Measurements from ENCODE around the gene YJEFN3.

The YJEFN3 gene

GRCh38 chr19:19538061-19538784 lies 9.5 kb downstream of the YJEFN3 start, which contains the start of gene CILP2:
Gene CILP2 (plus strand): TSS chr19:19538265. CDS start chr19:19538350, 85 bp downstream.
- DNase-seq (ENCODE audit: low read depth, low spot score): no peak

GRCh38 chr19:19538785-19539166 lies 10.1 kb downstream of the YJEFN3 start:
- no peak for DNase-seq (ENCODE audit: low read depth, low spot score)

- DNase-seq (ENCODE audit: low read depth, low spot score): no peak
These were observed 11.0 kb downstream of the YJEFN3 start for GRCh38 chr19:19539698-19540063.

GRCh38 chr19:19540064-19540714 lies 11.5 kb downstream of the YJEFN3 start:
- no peak for DNase-seq (ENCODE audit: low read depth, low spot score)

DNA sequence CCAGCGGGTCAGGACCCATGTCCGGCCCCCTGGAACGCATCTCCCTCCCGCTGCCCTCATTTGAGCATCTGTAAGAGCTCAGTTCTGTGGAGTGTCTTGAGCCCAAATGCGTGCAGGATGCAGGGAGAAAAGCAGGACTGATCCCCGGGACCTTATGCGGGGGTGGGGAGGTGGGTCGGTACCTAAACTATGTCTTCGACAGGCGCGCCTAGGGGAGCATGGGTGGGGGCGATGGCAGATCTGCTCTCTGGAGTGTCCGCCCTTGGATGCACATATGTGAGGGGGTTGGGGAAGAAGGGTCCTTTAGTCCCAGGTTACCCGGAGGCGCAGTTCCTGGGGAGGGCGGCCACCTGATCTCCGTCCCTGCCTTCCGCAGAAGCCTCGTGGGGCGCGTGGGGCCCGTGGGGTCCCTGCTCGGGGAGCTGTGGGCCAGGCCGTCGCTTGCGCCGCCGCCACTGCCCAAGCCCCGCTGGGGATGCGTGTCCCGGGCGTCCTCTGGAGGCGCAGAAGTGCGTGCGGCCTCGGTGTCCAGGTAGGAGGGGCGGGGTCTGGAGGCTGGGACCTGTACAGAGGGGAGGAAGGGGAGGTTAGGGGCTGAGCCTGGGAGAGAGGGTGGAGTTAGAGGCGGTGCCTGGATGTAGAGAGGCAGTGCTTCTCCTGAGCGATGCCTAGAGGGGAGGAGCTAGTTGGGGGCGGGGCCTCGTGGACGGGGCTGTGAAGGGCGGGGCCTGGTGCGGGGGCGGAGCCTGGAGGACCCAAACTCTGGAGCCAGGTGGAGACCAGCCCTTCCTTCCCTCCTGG lies 12.2 kb downstream of the YJEFN3 start:
- no peak for DNase-seq (ENCODE audit: low read depth, low spot score)

- no peak for DNase-seq (ENCODE audit: low read depth, low spot score)
These were observed 12.9 kb downstream of the YJEFN3 start for GRCh38 chr19:19541616-19542015.

- DNase-seq (ENCODE audit: low read depth, low spot score): no peak
These were observed 13.8 kb downstream of the YJEFN3 start for GRCh38 chr19:19542507-19542906.

GRCh38 chr19:19543101-19543500 lies 14.4 kb downstream of the YJEFN3 start:
- DNase-seq (ENCODE audit: low read depth, low spot score): no peak

- DNase-seq (ENCODE audit: low read depth, low spot score): no peak
These were observed 14.9 kb downstream of the YJEFN3 start for GRCh38 chr19:19543640-19544039.

- no peak for DNase-seq (ENCODE audit: low read depth, low spot score)
These were observed 15.7 kb downstream of the YJEFN3 start for GRCh38 chr19:19544257-19544953.

DNA sequence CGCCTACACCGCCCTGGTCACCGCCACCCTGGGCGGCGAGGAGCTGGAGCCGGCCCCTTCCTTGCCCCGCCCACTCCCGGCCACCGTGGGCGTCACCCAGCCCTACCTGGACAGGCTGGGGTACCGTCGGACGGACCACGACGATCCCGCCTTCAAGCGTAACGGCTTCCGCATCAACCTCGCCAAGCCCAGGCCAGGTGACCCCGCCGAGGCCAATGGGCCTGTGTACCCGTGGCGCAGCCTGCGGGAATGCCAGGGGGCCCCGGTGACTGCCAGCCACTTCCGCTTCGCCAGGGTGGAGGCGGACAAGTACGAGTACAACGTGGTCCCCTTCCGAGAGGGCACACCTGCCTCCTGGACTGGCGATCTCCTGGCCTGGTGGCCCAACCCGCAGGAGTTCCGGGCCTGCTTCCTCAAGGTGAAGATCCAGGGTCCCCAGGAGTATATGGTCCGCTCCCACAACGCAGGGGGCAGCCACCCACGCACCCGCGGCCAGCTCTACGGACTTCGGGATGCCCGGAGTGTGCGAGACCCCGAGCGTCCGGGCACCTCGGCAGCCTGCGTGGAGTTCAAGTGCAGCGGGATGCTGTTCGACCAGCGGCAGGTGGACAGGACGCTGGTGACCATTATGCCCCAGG lies 16.4 kb downstream of the YJEFN3 start:
- no peak for DNase-seq (ENCODE audit: low read depth, low spot score)

DNA sequence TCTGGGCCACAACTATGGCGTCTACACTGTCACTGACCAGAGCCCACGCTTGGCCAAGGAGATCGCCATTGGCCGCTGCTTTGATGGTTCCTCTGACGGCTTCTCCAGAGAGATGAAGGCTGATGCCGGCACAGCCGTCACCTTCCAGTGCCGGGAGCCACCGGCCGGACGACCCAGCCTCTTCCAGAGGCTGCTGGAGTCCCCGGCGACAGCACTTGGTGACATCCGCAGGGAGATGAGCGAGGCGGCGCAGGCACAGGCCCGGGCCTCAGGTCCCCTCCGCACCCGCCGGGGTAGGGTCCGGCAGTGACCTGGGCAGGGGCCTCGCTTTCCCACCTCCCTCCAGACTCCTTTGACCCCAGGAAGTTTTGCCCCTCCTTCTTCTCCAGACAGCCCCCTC lies 17.0 kb downstream of the YJEFN3 start:
- DNase-seq (ENCODE audit: low read depth, low spot score): no peak

DNA sequence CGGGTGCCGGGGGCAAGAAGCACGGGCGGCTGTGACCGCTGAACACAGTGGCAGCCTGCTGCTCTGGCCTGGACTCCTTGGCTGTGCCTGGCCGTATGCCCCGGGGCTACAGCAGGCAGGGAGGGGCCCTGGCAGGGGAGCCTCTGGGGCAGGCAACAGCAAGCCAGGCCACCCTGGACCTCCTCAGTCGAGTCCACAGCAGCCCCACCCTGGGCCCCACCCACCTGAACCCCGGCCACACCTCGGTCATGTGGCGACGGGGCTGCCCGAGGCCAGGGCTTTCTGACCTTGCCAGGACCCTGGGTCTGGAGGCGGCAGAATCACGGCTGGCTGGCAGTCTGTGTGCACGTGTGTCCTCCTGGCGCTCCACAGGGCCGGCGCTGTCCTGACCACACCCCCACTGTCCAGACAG lies 18.0 kb downstream of the YJEFN3 start:
- DNase-seq (ENCODE audit: low read depth, low spot score): no peak

DNA sequence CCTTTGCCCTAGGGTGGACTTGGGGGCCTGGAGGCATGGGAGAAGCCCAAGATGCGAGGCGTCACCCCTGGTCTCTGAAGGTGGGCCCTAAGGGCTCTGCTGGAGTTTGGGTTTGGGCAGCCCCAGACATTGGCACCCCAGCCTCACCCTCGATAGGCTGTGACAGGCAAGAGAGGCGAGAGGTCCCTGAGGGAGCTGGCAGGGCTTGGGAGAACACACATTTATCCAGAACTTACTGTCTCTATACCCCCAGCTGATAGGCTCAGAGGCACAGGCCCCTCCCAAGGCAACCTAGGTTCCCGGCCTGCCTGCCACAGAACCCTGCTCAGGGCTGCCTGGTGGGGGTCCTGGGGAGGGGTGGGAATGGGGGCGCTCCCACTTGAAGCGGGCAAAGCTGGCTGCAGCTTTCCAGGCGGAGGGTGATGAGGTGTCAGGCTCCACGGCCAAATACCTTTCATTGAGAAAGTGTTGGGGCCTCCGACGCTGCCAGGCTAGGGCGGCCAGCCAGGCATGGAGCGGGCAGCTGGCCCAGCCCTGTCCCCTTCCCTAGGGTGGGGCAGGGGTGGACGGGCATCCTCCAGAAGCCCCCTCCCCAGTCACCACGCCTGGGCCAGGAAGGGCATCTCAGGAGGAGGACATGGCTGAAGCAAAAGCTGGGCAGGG lies 19.1 kb downstream of the YJEFN3 start:
- no peak for DNase-seq (ENCODE audit: low read depth, low spot score)

DNA sequence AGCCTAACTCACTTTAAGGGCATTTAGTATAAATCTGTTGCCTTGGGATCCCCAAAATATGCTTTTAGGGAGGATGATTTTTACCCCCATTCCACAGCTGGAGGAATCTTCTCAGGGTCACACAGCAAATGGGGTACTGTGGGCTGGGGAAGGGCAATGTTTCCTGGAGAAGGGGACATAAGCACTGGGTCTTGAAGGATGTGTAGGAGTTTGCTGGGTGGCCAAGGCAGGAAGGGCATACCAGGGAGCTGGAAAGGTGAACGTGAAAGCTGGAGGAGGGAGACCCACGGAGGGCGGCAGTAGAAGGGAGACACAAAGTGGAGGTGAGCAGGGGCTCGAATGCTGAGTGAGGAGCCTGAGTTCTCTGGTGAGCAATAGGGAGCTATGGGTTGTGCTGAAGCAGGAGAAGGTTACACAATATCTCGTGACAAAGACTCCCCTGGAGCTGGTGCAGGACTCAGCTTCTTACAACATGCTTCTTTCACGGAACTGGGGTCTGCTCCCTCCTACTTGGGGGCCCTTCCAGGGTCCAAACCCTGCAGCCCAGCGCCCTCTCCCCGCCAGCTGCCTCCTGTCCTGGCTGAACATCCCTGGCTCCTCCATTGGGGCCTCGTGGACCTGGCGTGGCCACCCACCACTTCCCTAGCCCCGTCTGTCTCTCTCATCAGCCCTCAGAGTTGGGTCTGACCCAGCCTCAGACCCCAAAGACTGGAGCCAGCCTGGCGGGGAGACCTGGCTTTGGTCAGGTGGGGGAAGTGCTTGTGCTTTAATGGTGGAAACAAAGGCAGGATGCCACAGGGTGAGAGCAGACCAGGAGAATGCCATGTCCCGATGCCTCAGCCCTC lies 20.4 kb downstream of the YJEFN3 start:
- DNase-seq (ENCODE audit: low read depth, low spot score): no peak

GRCh38 chr19:19549804-19550464 lies 21.2 kb downstream of the YJEFN3 start:
- DNase-seq (ENCODE audit: low read depth, low spot score): no peak

DNA sequence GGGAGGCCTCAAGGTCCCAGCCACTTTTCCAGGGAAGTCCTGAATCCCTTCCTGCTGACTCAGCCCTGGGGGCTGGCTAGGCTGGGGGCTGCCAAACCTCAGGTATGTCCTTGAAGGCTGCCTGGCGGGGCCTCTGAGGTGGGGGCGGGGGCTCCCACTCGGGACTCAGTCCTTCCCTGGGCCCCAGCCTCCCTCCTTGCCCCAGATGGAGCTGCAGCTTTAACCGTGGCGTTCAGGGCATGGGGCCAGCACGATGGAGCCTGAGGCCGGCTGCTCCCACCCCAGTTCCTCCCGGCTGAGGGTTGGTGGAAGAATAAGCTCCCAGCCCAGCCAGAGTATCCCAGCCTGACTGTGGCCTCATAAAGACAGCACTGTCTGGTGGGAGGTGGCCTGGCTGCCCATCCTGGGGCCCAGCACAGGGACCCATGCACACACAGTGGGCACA lies 21.8 kb downstream of the YJEFN3 start:
- no peak for DNase-seq (ENCODE audit: low read depth, low spot score)

GRCh38 chr19:19550972-19551852 lies 22.5 kb downstream of the YJEFN3 start:
- no peak for DNase-seq (ENCODE audit: low read depth, low spot score)

- no peak for DNase-seq (ENCODE audit: low read depth, low spot score)
These were observed 23.1 kb downstream of the YJEFN3 start for GRCh38 chr19:19551853-19552192.
